Measurements from ENCODE around the gene LCN1.
"Not testable (repeated sequence)": the region's sequence is repeated elsewhere in the genome, so short reads cannot be mapped to it uniquely, and the experiment has no call there.

Gene LCN1

DNA sequence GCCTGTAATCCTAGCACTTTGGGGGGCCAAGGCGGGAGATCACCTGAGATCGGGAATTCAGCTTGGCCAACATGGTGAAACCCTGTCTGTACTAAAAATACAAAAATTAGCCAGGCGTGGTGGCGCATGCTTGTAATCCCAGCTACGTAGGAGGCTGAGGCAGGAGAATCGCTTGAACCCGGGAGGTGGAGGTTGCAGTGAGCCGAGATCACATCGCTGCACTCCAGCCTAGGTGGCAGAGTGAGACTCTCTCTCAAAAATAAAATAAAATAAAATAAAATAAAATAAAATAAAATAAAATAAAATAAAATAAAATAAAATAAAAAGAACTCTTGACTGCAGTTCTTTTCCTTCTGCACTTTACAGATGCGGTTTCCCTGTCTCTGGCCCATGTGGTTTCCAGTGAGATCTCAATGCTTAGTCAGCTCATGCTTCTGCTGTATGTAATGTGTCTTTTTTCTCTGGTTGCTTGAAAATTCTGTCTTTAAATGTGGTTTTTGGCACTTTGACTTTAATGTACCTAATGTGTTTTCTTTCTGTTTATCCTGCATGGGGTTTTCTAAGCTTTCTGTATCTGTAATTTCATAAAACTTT, 7.7 kb downstream of the LCN1 start:
- H3K27ac ChIP-seq (ENCODE audit: low read depth, low read length), result not testable (repeated sequence)

DNA sequence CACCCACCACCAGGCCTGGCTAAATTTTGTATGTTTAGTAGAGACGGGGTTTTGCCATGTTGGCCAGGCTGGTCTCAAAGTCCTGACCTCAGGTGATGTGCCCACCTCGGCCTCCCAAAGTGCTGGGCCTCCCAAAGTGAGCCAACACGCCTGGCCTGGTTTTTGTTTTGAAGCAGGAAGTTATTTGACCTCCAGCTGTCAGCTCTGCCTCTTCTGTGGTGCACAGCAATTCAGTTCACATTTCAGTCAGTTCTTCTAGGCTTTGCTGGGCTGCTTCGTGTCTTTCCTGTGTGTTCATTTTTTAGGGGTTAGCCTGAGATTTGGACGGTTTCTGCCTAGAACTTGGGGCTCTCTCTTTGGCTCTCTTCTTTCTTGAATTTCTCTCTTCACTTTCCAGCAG, 8.9 kb downstream of the LCN1 start:
- H3K27ac ChIP-seq (ENCODE audit: low read depth, low read length), result no peak overlapping the region
- H3K4me1 ChIP-seq (ENCODE audit: insufficient read depth, low read length), result peaks cover 3% of the 10 kb centered on the region; the same call in 1 of the 2 replicates
- no peaks in the 10 kb centered on the region for H3K27me3 ChIP-seq (ENCODE audit: insufficient read depth, low read length)
- no peak overlapping the region for H3K9ac ChIP-seq (ENCODE audit: low read depth, low read length)
- H3K9me3 ChIP-seq (ENCODE audit: insufficient read depth, low read depth, low read length), result no peaks in the 10 kb centered on the region
- H3K4me3 ChIP-seq (ENCODE audit: low read length), result no peak overlapping the region
- H3K36me3 ChIP-seq (ENCODE audit: insufficient read depth, low read length), result no peaks in the 10 kb centered on the region
- WGBS, result 85% methylated on average over 5 of the region's 5 CpGs

More for the DNA sequence above, 7.7 kb downstream of the LCN1 start:
- not testable (repeated sequence) for H3K9me3 ChIP-seq (ENCODE audit: insufficient read depth, low read depth, low read length); H3K27me3 ChIP-seq (ENCODE audit: insufficient read depth, low read length); H3K4me3 ChIP-seq (ENCODE audit: low read length); H3K9ac ChIP-seq (ENCODE audit: low read depth, low read length); H3K4me1 ChIP-seq (ENCODE audit: insufficient read depth, low read length); H3K36me3 ChIP-seq (ENCODE audit: insufficient read depth, low read length)
- WGBS, result 96% methylated on average over 10 of the region's 10 CpGs

DNA sequence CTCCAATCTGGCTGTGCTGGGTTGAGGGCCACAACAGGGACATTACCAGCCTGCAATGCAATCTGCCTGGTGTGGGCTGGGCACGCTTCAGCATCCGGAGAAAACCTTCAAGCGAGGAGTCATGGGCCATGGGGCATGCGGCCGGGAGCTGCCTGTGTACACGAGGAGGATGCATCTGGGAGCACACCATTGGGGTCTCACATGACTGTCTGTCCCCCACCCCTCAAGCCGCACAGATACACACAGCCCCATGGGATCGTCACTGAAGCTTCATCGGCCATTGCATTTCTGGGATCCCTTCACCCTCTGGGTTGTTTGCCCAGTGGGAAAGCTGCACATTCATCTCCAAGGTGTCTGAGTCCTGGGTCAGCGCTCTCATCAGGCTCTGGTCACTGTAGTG, 9.9 kb downstream of the LCN1 start:
- Histone ChIP-seq H3K4me3 (ENCODE audit: low read length) (no peak overlapping the region), H3K36me3 (ENCODE audit: insufficient read depth, low read length) (no peaks in the 10 kb centered on the region), H3K4me1 (ENCODE audit: insufficient read depth, low read length) (peaks cover 3% of the 10 kb centered on the region; the same call in 1 of the 2 replicates), H3K9me3 (ENCODE audit: insufficient read depth, low read depth, low read length) (no peaks in the 10 kb centered on the region), H3K9ac (ENCODE audit: low read depth, low read length) (no peak overlapping the region), H3K27me3 (ENCODE audit: insufficient read depth, low read length) (no peaks in the 10 kb centered on the region), H3K27ac (ENCODE audit: low read depth, low read length) (no peak overlapping the region)
- 96% methylated on average over 10 of the region's 10 CpGs for WGBS

DNA sequence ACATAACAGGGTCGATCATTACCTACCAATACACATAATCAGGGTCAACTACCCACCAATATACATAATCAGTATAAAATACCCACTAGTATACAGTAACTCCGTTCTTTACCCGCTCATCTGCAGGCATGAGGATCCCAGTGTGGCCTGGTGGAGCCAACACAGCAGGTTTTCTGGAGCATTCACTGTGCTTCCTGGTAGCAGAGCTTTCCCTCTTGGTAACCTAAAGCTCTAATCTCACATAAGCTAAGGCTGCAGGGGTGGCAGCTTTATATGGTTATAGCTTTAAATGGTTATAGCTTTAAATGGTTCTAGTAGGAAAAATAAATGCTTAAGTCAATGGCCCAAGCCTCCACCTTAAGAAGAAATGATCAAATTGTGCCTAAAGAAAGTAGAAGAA, 11.9 kb downstream of the LCN1 start:
- WGBS, result 94% methylated on average over 3 of the region's 3 CpGs
- no peaks in the 10 kb centered on the region for H3K36me3 ChIP-seq (ENCODE audit: insufficient read depth, low read length)
- no peaks in the 10 kb centered on the region for H3K27me3 ChIP-seq (ENCODE audit: insufficient read depth, low read length)
- H3K9me3 ChIP-seq (ENCODE audit: insufficient read depth, low read depth, low read length), result no peaks in the 10 kb centered on the region
- H3K9ac ChIP-seq (ENCODE audit: low read depth, low read length), result no peak overlapping the region
- H3K4me3 ChIP-seq (ENCODE audit: low read length), result no peak overlapping the region
- peaks cover 3% of the 10 kb centered on the region; the same call in 1 of the 2 replicates for H3K4me1 ChIP-seq (ENCODE audit: insufficient read depth, low read length)
- no peak overlapping the region for H3K27ac ChIP-seq (ENCODE audit: low read depth, low read length)

DNA sequence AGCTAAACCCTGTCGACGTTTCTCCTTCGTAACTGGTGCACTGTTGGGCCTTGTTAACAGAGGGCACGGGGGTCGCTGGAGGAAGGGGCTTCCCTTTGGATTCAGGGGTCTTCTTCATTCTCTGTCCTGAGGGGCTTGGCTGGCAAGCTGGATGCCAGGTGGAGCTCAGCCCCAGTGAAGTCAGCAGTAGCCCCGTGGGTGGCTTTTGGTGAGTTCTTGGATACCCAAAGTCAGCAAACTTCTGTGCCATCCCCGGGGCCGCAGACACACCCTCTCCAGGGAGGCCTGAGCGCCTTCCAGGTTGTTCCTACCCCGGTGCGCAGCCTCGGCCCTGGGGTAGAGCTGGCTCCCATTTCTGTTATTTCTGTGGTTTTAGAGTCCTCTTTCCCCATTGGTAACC, 12.4 kb downstream of the LCN1 start:
- Histone ChIP-seq H3K4me3 (ENCODE audit: low read length) (no peak overlapping the region), H3K27me3 (ENCODE audit: insufficient read depth, low read length) (no peaks in the 10 kb centered on the region), H3K36me3 (ENCODE audit: insufficient read depth, low read length) (no peaks in the 10 kb centered on the region), H3K27ac (ENCODE audit: low read depth, low read length) (no peak overlapping the region), H3K9ac (ENCODE audit: low read depth, low read length) (no peak overlapping the region), H3K9me3 (ENCODE audit: insufficient read depth, low read depth, low read length) (no peaks in the 10 kb centered on the region), H3K4me1 (ENCODE audit: insufficient read depth, low read length) (peaks cover 3% of the 10 kb centered on the region; the same call in 1 of the 2 replicates)
- 88% methylated on average over 12 of the region's 12 CpGs for WGBS

DNA sequence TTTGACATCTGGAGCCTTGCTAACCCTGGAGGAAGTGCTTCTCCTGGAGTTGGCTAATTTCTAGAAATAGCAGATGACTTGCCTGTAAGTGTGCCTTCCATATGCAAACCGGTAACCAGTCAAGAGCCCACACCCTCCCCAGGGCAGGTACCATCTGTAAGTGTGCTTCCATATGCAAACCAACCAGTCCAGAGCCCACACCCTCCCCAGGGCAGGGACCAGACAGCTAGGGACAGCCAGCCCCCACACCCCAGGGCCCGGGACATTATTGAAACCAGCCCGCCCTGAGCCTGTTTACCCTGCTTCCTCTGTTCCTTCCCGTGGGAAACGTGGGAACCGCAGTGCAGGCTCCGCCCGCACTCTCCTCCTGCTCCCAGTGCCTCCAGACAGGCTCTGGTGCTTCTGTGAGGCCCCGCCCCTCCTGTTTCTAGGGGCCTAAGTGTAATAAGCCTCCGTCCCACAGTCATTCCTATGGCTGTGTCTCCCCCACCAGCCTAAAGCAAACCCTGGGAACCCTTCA, 13.0 kb downstream of the LCN1 start:
- not testable (repeated sequence) for H3K9me3 ChIP-seq (ENCODE audit: insufficient read depth, low read depth, low read length); H3K9ac ChIP-seq (ENCODE audit: low read depth, low read length); H3K27me3 ChIP-seq (ENCODE audit: insufficient read depth, low read length); H3K4me3 ChIP-seq (ENCODE audit: low read length); H3K36me3 ChIP-seq (ENCODE audit: insufficient read depth, low read length); H3K4me1 ChIP-seq (ENCODE audit: insufficient read depth, low read length); H3K27ac ChIP-seq (ENCODE audit: low read depth, low read length)
- 61% methylated on average over 10 of the region's 10 CpGs for WGBS

DNA sequence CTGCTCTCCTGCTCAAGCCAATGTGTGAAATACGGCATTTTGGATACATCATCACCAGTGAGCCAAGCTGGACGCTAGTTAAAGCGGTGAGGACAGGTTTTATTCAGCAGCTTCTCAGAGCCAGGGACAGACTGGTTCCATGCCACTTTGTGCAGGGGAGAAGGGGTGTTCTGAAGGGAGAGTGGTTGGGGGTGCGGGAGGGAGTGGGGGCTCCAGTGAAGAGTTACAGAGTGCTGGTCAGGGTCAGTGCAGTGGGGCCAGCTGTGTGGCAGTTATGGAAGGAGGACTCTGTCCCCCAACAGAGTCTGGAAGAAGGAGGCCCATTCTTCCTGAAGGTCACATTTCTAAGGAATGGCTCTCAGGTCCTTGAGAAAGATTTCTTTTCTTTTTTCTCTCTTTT, 13.6 kb downstream of the LCN1 start:
- not testable (repeated sequence) for H3K9me3 ChIP-seq (ENCODE audit: insufficient read depth, low read depth, low read length); H3K4me1 ChIP-seq (ENCODE audit: insufficient read depth, low read length); H3K27me3 ChIP-seq (ENCODE audit: insufficient read depth, low read length); H3K36me3 ChIP-seq (ENCODE audit: insufficient read depth, low read length); H3K4me3 ChIP-seq (ENCODE audit: low read length); H3K27ac ChIP-seq (ENCODE audit: low read depth, low read length); H3K9ac ChIP-seq (ENCODE audit: low read depth, low read length)
- 91% methylated on average over 4 of the region's 4 CpGs for WGBS

DNA sequence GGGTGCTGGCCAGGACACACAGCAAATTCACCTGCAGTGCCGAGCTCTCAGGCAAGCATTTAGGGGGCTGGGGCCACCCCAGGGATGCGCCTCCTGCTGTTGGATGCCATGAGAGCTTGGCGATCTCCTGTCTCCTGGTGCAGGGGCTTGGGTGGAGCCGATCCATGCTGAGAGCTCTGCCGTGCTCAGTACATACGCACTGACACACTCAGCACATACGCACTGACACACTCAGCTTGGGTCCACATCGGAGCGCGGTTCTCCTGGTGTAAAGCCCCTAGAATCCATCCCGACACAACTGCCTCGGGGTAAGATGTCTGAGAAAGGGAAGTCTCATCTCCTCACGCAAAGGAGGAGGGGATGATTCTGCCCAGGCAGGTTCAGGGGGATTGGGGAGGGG, 14.4 kb downstream of the LCN1 start:
- 94% methylated on average over 13 of the region's 13 CpGs for WGBS
- not testable (repeated sequence) for H3K36me3 ChIP-seq (ENCODE audit: insufficient read depth, low read length); H3K27ac ChIP-seq (ENCODE audit: low read depth, low read length); H3K9me3 ChIP-seq (ENCODE audit: insufficient read depth, low read depth, low read length); H3K4me1 ChIP-seq (ENCODE audit: insufficient read depth, low read length); H3K27me3 ChIP-seq (ENCODE audit: insufficient read depth, low read length); H3K9ac ChIP-seq (ENCODE audit: low read depth, low read length); H3K4me3 ChIP-seq (ENCODE audit: low read length)

DNA sequence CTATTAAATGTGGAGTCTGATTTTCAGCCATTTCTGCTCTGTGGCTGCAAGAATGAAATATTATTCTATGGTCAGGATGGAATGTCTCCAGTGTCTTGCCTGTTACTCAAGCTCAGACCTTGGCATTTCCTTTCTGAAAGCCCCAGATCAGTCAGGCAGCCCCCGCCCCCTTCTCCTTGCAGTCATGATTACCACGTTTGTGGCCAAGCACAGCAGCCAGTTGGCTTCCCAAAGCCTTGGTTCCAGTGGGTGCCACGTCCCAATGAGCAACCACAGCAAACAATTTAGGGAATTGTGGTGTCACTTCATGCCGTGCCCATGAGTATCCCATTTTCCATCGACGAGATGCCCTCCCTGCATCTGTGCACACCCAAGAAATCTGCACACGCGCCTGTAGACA, 15.0 kb downstream of the LCN1 start:
- WGBS, result 87% methylated on average over 8 of the region's 8 CpGs
- no peaks in the 10 kb centered on the region for H3K27me3 ChIP-seq (ENCODE audit: insufficient read depth, low read length)

DNA sequence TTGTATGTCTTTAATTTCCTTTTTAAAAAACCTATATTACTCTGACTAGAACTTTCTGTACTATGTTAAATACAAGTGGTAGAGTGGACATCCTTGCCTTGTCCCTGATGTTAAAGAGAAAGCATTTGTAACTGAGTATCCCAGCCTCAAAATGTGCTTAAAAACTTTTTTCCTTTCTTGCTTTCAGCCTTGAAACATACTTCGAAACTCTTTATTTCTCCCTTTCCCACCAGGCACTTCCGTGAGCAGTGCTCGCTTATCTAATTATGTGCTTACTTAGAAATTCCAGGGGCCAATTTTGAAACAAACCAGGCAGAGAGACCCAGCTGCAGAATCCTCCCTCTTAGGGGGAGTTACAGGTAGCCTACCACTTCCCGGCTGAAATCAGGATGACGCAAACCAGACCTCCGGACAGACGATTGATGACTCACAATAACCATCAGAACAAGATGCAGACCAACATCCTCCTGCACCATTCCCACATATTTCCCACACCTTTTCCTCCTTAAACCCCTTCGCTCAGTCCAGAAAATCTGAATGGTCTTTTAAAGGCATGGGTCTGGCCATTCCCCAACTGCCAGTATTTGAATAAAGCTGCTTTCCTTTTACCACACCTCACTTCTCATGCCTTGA, 22.1 kb downstream of the LCN1 start:
- H3K9me3 ChIP-seq (ENCODE audit: insufficient read depth, low read depth, low read length); H3K9ac ChIP-seq (ENCODE audit: low read depth, low read length); H3K4me1 ChIP-seq (ENCODE audit: insufficient read depth, low read length); H3K27ac ChIP-seq (ENCODE audit: low read depth, low read length); H3K4me3 ChIP-seq (ENCODE audit: low read length); H3K27me3 ChIP-seq (ENCODE audit: insufficient read depth, low read length); H3K36me3 ChIP-seq (ENCODE audit: insufficient read depth, low read length): not testable (repeated sequence)
- 92% methylated on average over 8 of the region's 8 CpGs for WGBS

More for the DNA sequence above, 15.0 kb downstream of the LCN1 start:
- Histone ChIP-seq H3K4me1 (ENCODE audit: insufficient read depth, low read length) (peaks cover 3% of the 10 kb centered on the region; the same call in 1 of the 2 replicates), H3K36me3 (ENCODE audit: insufficient read depth, low read length) (no peaks in the 10 kb centered on the region), H3K9ac (ENCODE audit: low read depth, low read length) (no peak overlapping the region), H3K4me3 (ENCODE audit: low read length) (no peak overlapping the region), H3K9me3 (ENCODE audit: insufficient read depth, low read depth, low read length) (no peaks in the 10 kb centered on the region), H3K27ac (ENCODE audit: low read depth, low read length) (no peak overlapping the region)

DNA sequence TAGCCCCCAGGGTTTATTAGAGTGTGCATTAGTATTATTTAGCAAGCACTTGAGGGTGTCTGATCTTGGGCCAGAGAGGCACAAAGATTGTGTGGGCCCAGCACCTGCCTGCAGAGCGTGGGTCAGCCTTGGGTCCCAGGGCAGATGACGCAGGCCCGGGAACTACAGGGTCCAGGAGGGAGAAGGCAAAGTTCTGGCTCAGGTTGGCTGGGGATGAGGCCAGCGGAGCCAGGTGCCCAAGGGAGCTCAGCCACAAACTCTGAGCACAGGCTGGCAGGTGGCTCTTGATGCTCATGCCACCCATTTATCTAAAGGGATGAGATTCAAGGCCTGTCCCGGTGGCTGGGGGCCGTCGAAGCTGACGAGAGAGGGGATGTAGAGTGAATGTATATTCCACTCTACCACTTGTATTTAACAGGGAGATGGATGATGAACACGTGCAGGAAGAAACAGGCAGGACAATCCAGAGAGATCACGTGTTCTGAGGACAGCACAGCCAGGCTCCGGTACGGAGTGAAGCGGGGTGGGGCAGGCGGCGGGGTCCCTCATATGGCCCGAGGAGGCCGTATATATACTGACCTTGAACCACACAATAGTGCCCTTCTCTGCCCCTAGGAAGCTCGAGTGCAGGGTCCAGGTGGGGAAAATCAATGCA, 23.9 kb downstream of the LCN1 start:
- Histone ChIP-seq H3K36me3 (ENCODE audit: insufficient read depth, low read length) (no peaks in the 10 kb centered on the region), H3K27ac (ENCODE audit: low read depth, low read length) (no peak overlapping the region), H3K9me3 (ENCODE audit: insufficient read depth, low read depth, low read length) (no peaks in the 10 kb centered on the region), H3K9ac (ENCODE audit: low read depth, low read length) (no peak overlapping the region), H3K4me3 (ENCODE audit: low read length) (no peak overlapping the region), H3K4me1 (ENCODE audit: insufficient read depth, low read length) (no peaks in the 10 kb centered on the region), H3K27me3 (ENCODE audit: insufficient read depth, low read length) (no peaks in the 10 kb centered on the region)
- WGBS, result 94% methylated on average over 14 of the region's 18 CpGs
